HepG2 (cell line): ENCODE measurements around the gene ETS1. TPM values are rescaled to one million over a fixed set of nuclear protein-coding genes. Genes with fewer than 3 reads are reported as not detected.

Source experiments
- ATAC-seq: fragments of 200-7000 bp; cut with Tn5 transposase; 3 replicates; pipeline ENCODE4 v1.9.1; 2020; ENCODE audit warnings: mild to moderate bottlenecking, moderate library complexity
- BruUV-seq: library from RNA; stranded (reverse); fragments of 400-500 nt; replicated peaks from 2 replicates; lab custom pipeline; 2021; lab: Mats Ljungman, UMichigan
- CTCF ChIA-PET: fragments of 300-600 bp; formaldehyde crosslinking; extraction: SDS; loops from one replicate; lab custom pipeline; 2021; ENCODE audit warnings: low total read pairs, inconsistent platforms, low intra/inter-chr PET ratio; lab: Yijun Ruan, JAX
- POLR2A ChIA-PET: fragments of 350-600 bp; sonication (Branson Sonifier 250); formaldehyde crosslinking; loops from one replicate; lab custom pipeline; 2020; ENCODE audit warnings: antibody characterized with exemption, inconsistent platforms; lab: Yijun Ruan, JAX
- DNase-seq: peaks from one replicate; pipeline ENCODE4 v3.0.0-alpha.2; 2015; ENCODE audit warnings: low spot score
- FAIRE-seq: peaks from 3 replicates; lab custom pipeline; 2011; peaks lifted over from hg19 to GRCh38; lab: Jason Lieb, UNC
- H2AFZ ChIP-seq: one replicate; pipeline ENCODE4 v1.6.1; 2011; ENCODE audit warnings: low read length, inconsistent platforms
- H3K27ac ChIP-seq: fragments of 300-600 bp; 3 replicates; pipeline ENCODE4 v1.8.0; 2011; ENCODE audit warnings: mixed run types, mild to moderate bottlenecking, mixed read lengths, low read length, inconsistent platforms; ENCODE audit not compliant: insufficient read depth; ENCODE audit errors: extremely low read length
- H3K27me3 ChIP-seq, 2 experiments: fragments of 200-600 bp in 1 of 2; 2 replicates in 1 of 2; 3 replicates in 1 of 2; pipeline versions ENCODE4 v1.6.0 to v1.8.0; 2011; ENCODE audit warnings: low read length in 2 of 2, mild to moderate bottlenecking in 2 of 2, moderate library complexity in 2 of 2, inconsistent platforms in 1 of 2; ENCODE audit not compliant: insufficient read depth in 2 of 2, control insufficient read depth in 1 of 2
- H3K36me3 ChIP-seq, 2 experiments: fragments of 200-600 bp in 1 of 2; replicated peaks in 1 of 2; 2 replicates in 1 of 2; 3 replicates in 1 of 2; pipeline versions ENCODE4 v1.5.1 to v1.8.0; 2011; ENCODE audit warnings: low read length in 2 of 2, inconsistent platforms in 1 of 2; ENCODE audit not compliant: insufficient read depth in 2 of 2, control insufficient read depth in 1 of 2
- H3K4me1 ChIP-seq: 2 replicates; pipeline ENCODE4 v1.5.1; 2012; ENCODE audit warnings: low read length, inconsistent platforms; ENCODE audit not compliant: insufficient read depth
- H3K4me2 ChIP-seq: 2 replicates; pipeline ENCODE4 v1.6.0; 2011; ENCODE audit warnings: low read depth, low read length, inconsistent platforms
- H3K4me3 ChIP-seq, 3 experiments: fragments of 200-600 bp in 1 of 3; sonication (generic), shearing (Covaris generic) in 1 of 3; replicated peaks in 1 of 3; 2 replicates each; pipeline ENCODE4 v1.5.1; 2011 to 2016; ENCODE audit warnings: low read length in 3 of 3, inconsistent platforms in 2 of 3, low read depth in 2 of 3, mild to moderate bottlenecking in 2 of 3, control low read depth in 1 of 3, mixed read lengths in 1 of 3; ENCODE audit not compliant: insufficient read depth in 1 of 3
- H3K79me2 ChIP-seq: one replicate; pipeline ENCODE4 v1.6.1; 2011; ENCODE audit warnings: low read length, inconsistent platforms; ENCODE audit not compliant: insufficient read depth
- H3K9ac ChIP-seq: 2 replicates; pipeline ENCODE4 v1.6.0; 2011; ENCODE audit warnings: mild to moderate bottlenecking, low read depth, low read length, inconsistent platforms; ENCODE audit not compliant: insufficient read depth
- H3K9me3 ChIP-seq: 2 replicates; pipeline ENCODE4 v1.5.1; 2012; ENCODE audit warnings: mild to moderate bottlenecking, low read length
- H4K20me1 ChIP-seq: 2 replicates; pipeline ENCODE4 v1.6.0; 2011; ENCODE audit warnings: inconsistent platforms, mild to moderate bottlenecking, low read length, moderate library complexity; ENCODE audit not compliant: insufficient read depth
- CREM ChIP-seq, 2 experiments: sonication (generic) in 1 of 2; formaldehyde crosslinking in 1 of 2; IDR thresholded peaks; 2 replicates each; pipeline versions ENCODE4 v1.4.0 to v1.6.1; 2016 to 2020; ENCODE audit warnings: antibody characterized with exemption in 1 of 2, mild to moderate bottlenecking in 1 of 2, missing genetic modification reagents in 1 of 2
- HBP1 ChIP-seq: IDR thresholded peaks from 2 replicates; pipeline ENCODE4 v1.6.1; 2016; ENCODE audit warnings: low read depth, control low read depth
- MAFG ChIP-seq: sonication (generic); formaldehyde crosslinking; IDR thresholded peaks from 2 replicates; pipeline ENCODE4 v1.5.1; 2020; ENCODE audit warnings: mild to moderate bottlenecking, missing genetic modification reagents
- NFIC ChIP-seq: IDR thresholded peaks from 2 replicates; pipeline ENCODE4 v1.6.1; 2012; ENCODE audit warnings: mild to moderate bottlenecking, low read length, inconsistent platforms
- TAF1 ChIP-seq: sonication (generic); formaldehyde crosslinking; IDR thresholded peaks from 2 replicates; pipeline ENCODE4 v1.4.0; 2020; ENCODE audit warnings: missing genetic modification reagents
- ZBTB21 ChIP-seq: sonication (generic); formaldehyde crosslinking; IDR thresholded peaks from 2 replicates; pipeline ENCODE4 v1.4.0; 2020; ENCODE audit warnings: missing genetic modification reagents
- ZNF691 ChIP-seq: sonication (generic); formaldehyde crosslinking; IDR thresholded peaks from 2 replicates; pipeline ENCODE4 v1.4.0; 2020; ENCODE audit warnings: missing genetic modification reagents, low read depth, mild to moderate bottlenecking, borderline replicate concordance
- ZSCAN29 ChIP-seq: sonication (generic); formaldehyde crosslinking; conservative IDR thresholded peaks from 2 replicates; pipeline ENCODE4 v1.4.0; 2020; ENCODE audit warnings: mild to moderate bottlenecking, missing genetic modification reagents
- WGBS: methylation state at CpG from one replicate; pipeline ENCODE4 v1.1.6; 2017; ENCODE audit warnings: low lambda C conversion rate; 5-methylcytosine and 5-hydroxymethylcytosine counted together
- in situ Hi-C: cut with HindIII; loops from 2 replicates; pipeline ENCODE4 v1.10.0; 2017; ENCODE audit warnings: low pct_unique_long_range_greater_than_20kb; ENCODE audit not compliant: extremely low pct_ligation_motif_present
- intact Hi-C: fragments of 100-400 bp; cut with micrococcal nuclease; formaldehyde crosslinking; loops from one replicate; pipeline ENCODE4 v1.10.0; 2022; ENCODE audit not compliant: unreplicated experiment
- polyA plus RNA-seq, 8 experiments: library from polyadenylated mRNA; depleted of rRNA in 3 of 8; stranded (reverse) in 7 of 8; unstranded in 1 of 8; fragments of >200 nt; fragmentation: Illumina TruSeq in 4 of 8; extraction: Trizol in 4 of 8; gene quantifications; 2 replicates each; pipeline versions ENCODE4 v1.2.1 to v1.2.3, GENCODE V29; 2011 to 2016; ENCODE audit warnings: low read depth in 4 of 8, missing spikeins in 1 of 8, mixed read lengths in 1 of 8; ENCODE audit not compliant: insufficient read depth in 1 of 8
- total RNA-seq, 5 experiments: library from RNA; depleted of rRNA; stranded (reverse); fragments of >200 nt; fragmentation: Illumina TruSeq; extraction: Trizol; gene quantifications; 2 replicates each; pipeline ENCODE4 v1.2.3, GENCODE V29; 2016; ENCODE audit warnings: low read depth in 1 of 5
- TF ChIP-seq, protein P1 (sequence below): IDR thresholded peaks from 2 replicates; pipeline ENCODE4 v1.4.0; 2020; ENCODE audit warnings: mild to moderate bottlenecking, missing genetic modification reagents

ETS1 gene
- total and polyA plus RNA-seq, 2 of the 13 experiments (the other 11 are each of a cell fraction or from before 2014, with no cell fraction given) = 0.18 to 0.34 TPM

GRCh38 chr11:128626913-128627665 is 39.7 kb upstream of the ETS1 start:
- no peak overlapping the region for H3K4me2 ChIP-seq
- H3K4me3 ChIP-seq = no peak overlapping the region
- H3K36me3 ChIP-seq = no peaks in the 10 kb centered on the region
- POLR2A ChIA-PET = no interaction called here
- no peaks in the 10 kb centered on the region for H3K9me3 ChIP-seq
- FAIRE-seq = no peak
- DNase-seq = no peak
- TF ChIP-seq TAF1 (CRISPR knock-in tag) (no peak), ZNF691 (no peak), HBP1 (CRISPR knock-in tag) (no peak), MAFG (CRISPR knock-in tag) (no peak), NFIC (no peak), CREM (IDR thresholded peaks at IDR 0.05) (no peak), CREM (CRISPR knock-in tag; IDR thresholded peaks at IDR 0.05) (no peak), ZSCAN29 (CRISPR knock-in tag) (no peak), ZBTB21 (CRISPR knock-in tag) (no peak)
- TF ChIP-seq, protein P1, sequence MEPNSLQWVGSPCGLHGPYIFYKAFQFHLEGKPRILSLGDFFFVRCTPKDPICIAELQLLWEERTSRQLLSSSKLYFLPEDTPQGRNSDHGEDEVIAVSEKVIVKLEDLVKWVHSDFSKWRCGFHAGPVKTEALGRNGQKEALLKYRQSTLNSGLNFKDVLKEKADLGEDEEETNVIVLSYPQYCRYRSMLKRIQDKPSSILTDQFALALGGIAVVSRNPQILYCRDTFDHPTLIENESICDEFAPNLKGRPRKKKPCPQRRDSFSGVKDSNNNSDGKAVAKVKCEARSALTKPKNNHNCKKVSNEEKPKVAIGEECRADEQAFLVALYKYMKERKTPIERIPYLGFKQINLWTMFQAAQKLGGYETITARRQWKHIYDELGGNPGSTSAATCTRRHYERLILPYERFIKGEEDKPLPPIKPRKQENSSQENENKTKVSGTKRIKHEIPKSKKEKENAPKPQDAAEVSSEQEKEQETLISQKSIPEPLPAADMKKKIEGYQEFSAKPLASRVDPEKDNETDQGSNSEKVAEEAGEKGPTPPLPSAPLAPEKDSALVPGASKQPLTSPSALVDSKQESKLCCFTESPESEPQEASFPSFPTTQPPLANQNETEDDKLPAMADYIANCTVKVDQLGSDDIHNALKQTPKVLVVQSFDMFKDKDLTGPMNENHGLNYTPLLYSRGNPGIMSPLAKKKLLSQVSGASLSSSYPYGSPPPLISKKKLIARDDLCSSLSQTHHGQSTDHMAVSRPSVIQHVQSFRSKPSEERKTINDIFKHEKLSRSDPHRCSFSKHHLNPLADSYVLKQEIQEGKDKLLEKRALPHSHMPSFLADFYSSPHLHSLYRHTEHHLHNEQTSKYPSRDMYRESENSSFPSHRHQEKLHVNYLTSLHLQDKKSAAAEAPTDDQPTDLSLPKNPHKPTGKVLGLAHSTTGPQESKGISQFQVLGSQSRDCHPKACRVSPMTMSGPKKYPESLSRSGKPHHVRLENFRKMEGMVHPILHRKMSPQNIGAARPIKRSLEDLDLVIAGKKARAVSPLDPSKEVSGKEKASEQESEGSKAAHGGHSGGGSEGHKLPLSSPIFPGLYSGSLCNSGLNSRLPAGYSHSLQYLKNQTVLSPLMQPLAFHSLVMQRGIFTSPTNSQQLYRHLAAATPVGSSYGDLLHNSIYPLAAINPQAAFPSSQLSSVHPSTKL = no peak
- TF ChIP-seq, all 625 proteins: peak for 0
- in situ Hi-C loops = loop anchor here (5.0 kb wide), 2 partner anchors 340 to 450 kb away; no protein-coding TSS in a partner anchor
- Histone ChIP-seq H3K79me2 (no peaks in the 10 kb centered on the region), H3K27me3 (peaks cover 1 to 49% of the 10 kb centered on the region in 2 experiments; a peak in 4 of 5 replicates), H3K4me1 (no peaks in the 10 kb centered on the region), H4K20me1 (no peaks in the 10 kb centered on the region), H3K27ac (no peak overlapping the region), H3K9ac (no peak overlapping the region), H2AFZ (no peak overlapping the region)
- intact Hi-C loops = no loop called here
- BruUV-seq = no TSS peak
- no peak for ATAC-seq
- 17% methylated on average over 11 of the region's 16 CpGs for WGBS
- CTCF ChIA-PET = no interaction called here
